ENCODE measurements around the gene APBA2.

APBA2 gene

DNA sequence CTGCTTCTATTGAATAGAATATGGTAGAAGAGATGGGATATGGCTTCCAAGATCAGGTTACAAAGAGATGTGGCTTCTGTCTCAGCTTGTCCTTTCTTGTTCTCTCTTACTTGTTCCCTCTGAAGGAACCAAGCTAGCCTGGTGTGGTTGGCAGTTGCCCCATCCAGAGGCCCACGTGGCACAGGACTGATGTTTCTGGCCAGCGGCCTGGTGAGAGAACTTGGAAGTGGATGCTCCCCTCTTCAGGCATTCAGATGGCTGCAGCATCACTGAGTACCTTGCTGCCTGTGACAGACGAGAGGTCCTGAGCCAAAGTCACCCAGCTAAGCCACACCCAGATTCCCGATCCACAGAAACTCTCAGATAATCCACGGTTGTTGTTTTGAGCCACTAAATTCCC lies 200.2 kb downstream of the APBA2 start:
- no peak for DNase-seq (ENCODE audit: low read depth in 2 of 2)

DNA sequence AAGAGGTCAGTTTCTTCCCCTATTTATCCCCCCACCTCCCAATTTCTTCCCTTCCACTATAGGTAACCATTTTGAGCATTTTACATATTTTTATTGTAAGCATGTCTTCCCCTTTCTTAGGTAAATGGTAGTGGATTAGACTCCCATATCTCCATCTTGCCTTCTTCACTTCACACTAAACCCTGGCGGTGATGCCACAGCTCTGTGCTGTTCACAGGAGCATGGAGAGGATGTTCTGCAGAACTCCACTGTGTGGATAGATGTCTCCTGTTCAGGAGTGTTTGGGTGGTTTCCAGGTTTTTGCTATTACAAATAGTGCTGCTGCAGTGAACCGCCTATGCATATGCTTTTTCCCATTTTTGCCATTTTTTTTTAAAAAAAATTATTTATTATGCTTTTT lies 201.1 kb downstream of the APBA2 start:
- no peak for DNase-seq (ENCODE audit: low read depth in 2 of 2)

DNA sequence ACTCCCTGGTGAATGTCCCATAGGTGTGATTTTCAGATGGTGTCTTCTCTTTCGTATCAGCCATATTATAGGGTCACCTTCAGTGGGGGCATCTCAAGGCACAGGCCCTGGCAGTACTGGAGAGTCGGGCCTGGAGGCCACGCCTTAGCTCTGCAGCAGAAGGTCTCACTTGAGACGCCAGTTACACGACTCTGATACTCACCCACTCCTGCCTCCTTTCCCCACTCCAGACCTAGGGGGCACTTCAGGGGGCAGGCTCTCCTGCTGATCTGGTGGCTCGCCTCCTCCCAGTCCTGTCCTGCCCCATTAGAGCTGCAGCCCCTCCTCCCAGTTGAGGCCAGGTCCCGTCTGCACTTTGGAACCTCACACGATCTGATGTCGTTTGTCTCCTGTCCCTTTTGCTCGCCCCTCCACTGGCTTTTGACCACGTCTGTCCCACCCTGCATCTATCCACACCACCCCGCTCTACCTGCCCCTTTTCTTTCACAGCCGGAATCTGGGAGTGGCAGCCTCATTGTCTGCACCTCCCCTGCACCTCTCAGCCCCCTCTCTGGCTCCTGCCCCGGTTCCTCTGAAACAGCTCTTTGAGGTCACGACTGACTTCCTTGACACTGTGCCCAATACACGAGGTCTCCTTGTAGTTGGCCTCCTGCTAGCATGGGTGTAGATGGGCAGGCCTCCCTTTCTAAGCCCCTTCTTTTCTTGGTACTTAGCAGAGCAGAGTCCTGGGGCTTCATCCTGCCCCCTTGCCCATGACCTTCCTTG lies 201.9 kb downstream of the APBA2 start:
- no peak for DNase-seq (ENCODE audit: low read depth in 2 of 2)

GRCh38 chr15:29088666-29089065 lies 202.9 kb downstream of the APBA2 start:
- no peak for DNase-seq (ENCODE audit: low read depth in 2 of 2)

- peak in 1 of 2 donors; percentile 28 for DNase-seq (ENCODE audit: low read depth in 2 of 2)
Observed at GRCh38 chr15:29089731-29090616, 204.2 kb downstream of the APBA2 start.

DNA sequence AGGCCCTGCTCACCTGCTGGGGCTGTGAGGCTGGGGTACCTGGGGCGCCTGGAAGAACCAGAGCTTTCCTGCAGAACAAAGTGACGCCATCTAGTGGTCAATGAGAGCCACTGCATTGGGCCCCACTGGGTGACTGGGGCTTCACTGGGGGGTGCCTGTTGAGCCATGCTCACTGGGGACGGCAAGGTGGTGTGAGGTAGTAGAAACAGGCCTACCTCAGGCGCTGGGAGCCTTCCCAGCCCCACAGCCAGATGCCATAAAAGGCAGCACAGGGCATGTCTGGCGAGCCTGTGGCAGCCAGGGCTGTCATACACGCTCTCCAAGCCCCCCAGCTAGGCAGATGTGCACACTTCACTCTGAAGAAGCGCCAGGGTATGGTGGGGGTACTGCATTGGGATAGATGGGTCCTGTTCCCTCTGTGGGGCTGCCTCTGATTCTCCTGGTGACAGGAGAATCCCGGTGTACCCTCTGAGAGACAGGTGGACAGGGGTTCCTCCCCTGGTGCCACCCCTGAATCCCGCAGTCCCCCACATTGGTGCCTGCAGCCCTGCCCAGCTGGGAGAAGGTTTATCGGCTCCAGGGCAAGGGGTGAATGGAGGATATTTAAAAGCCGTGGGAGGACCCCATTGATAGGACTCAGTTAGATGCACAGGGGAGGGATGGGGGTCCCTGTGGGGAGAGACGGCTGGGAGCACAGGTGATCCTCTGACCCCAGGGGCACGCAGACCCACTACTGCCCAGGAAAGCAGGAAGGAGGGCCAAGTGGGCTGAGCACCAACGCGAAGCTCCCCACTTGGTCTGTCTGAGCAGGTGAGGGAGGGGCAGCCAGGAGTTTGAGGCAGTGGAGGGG lies 205.1 kb downstream of the APBA2 start:
- DNase-seq (ENCODE audit: low read depth in 2 of 2): peak; percentile 23 to 28

DNA sequence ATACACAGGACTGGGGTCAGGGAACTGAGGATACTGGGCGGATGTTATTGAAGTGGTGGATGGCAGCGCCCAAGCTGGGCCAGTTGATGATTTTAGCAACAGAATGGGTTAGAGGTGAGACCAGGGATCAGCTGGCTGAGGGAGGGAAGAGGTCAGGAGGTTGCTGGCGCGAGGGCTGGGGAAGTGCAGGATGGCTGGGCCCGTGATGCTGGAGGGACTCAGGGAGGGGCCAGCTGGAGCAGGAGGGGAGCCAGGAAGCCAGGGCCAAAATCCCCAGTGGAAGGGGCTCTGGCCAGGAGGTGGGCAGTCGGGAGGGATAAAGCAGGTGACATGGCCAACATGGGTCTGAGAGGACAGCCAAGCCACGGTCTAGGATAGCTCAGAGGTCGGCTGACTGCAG lies 205.9 kb downstream of the APBA2 start:
- DNase-seq (ENCODE audit: low read depth in 2 of 2): no peak

GRCh38 chr15:29092376-29093064 lies 206.7 kb downstream of the APBA2 start:
- no peak for DNase-seq (ENCODE audit: low read depth in 2 of 2)

GRCh38 chr15:29093065-29093435 lies 207.3 kb downstream of the APBA2 start:
- no peak for DNase-seq (ENCODE audit: low read depth in 2 of 2)

DNA sequence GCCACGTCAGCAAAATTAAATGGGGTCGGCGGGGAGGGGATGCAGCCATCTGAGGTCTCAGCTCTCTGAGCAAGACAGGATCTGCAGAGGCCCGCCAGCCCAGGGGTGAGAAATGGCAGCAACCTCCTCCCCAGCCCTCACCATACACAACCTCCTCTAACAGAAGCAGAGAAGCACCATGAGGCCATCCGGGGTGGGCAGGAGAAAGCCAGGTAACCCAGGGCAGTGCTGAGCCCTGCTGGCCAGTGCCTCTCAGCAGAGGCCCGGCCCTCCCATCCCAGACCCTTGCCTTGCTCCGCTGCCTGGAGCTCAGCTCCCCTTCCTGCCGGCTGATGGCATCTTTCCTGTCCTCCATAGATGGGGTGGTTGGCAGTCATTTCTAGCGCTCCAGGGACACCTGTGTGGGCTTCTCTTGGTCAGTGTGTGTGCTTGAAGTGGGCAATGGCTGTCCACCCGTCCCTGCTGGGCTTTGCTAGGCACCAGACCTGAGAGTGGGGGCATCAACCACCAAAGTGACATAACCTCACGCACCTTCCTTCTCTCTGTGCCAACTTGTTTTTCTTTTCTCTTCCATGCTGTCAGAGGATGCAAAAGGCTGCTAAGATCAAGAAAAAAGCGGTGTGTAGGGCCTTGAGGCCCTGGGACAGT lies 208.0 kb downstream of the APBA2 start:
- DNase-seq (ENCODE audit: low read depth in 2 of 2): no peak

DNA sequence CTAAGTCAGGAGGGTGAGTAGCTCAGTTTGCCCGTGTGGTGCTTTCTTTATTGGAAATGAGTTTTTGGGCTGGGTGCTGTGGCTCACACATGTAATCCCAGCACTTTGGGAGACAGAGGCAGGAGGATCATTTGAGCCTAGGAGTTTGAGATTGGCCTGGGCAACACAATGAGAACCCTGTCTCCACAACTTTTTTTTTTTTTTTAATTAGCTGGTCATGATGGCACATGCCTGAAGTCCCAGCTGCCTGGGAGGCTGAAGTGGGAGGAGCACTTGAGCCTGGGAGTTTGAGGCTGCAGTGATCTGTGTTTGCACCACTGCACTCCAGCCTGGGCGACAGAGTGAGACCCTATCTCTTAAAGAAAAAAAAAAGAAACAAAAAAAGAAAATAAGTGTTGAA lies 208.9 kb downstream of the APBA2 start:
- DNase-seq (ENCODE audit: low read depth in 2 of 2): no peak

- no peak for DNase-seq (ENCODE audit: low read depth in 2 of 2)
Observed at GRCh38 chr15:29095746-29096145, 210.0 kb downstream of the APBA2 start.

GRCh38 chr15:29097168-29097567 lies 211.4 kb downstream of the APBA2 start:
- no peak for DNase-seq (ENCODE audit: low read depth in 2 of 2)

DNA sequence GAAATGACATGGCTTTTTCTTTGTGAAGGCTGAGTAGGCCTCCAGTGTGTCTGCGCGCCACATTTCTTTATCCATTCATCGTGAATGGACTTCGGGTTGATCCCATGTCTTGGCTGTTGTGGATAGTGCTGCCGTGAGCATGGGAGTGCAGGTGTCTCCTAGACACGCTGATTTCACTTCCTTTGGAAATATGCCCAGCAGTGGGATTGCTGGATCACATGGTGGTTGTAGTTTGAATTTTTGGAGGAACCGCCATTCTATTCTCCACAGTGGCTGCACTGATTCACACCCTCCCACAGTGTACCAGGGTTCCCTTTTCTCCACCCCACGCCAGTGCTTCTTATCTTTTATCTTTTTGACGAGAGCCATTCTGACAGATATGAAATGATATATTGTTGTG lies 212.2 kb downstream of the APBA2 start:
- DNase-seq (ENCODE audit: low read depth in 2 of 2): no peak

- DNase-seq (ENCODE audit: low read depth in 2 of 2): no peak
Observed at GRCh38 chr15:29098652-29099051, 212.9 kb downstream of the APBA2 start.

DNA sequence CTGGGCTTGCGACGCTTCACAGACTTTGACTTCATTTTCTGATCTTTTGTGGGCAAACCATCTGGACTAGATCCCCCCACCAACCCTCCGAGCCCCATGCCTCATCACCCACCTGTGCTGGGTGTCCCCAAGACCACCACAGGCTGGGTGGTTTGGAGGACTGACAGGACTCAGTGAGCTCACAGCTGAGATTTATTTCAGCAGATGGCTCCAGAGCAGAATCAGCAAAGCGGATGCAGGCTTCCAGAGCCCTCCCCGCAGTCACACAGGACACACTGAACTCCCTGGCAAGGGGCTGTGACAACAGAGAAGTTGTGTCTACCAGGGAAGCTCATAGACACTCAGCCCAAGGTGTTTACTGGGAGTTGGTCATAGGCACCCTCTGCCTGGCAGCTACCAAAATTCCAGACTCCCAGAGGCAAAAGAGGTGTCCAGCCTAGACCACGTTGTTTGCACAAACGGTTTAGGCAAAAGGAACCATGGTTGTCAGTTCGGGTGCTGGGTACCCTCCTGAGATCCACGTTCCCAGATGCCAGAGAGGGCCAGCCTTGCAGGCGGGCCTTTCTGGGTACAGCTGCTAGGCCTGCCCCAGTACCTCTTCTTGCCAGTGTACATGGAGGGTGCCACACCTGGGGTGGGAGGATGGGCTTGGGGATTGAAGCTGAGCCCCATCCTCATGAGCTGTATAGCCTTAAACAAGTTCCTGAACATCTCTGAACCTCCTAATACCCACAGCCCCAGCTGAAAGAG lies 213.5 kb downstream of the APBA2 start:
- no peak for DNase-seq (ENCODE audit: low read depth in 2 of 2)

GRCh38 chr15:29100486-29101000 lies 214.8 kb downstream of the APBA2 start:
- DNase-seq (ENCODE audit: low read depth in 2 of 2): no peak

- no peak for DNase-seq (ENCODE audit: low read depth in 2 of 2)
Observed at GRCh38 chr15:29101491-29101890, 215.7 kb downstream of the APBA2 start.

DNA sequence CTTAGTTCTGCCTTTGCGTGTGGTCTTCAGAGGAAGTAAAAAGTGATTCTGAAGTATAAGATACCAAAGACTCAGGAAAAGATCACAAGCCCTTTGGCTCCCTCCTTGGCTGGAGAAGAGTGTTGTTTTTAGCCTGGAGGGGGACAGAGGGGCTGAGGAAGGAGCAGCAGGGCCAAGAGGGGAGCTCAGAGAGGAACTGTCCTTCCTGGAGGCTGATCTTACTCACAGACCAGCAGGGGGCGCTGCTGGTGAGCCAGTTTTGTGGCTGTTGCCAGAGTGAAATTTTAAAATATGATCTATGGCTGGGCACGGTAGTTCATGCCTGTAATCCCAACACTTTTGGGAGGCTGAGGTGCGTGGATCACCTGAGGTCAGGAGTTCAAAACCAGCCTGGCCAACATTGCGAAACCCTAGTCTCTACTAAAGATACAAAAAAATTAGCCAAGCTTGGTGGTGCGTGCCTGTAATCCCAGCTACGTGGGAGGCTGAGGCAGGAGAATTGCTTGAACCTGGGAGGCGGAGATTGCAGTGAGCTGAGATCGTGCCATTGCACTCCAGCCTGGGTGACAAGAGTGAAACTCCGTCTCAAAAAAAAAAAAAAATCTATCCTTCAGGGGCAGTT lies 216.5 kb downstream of the APBA2 start:
- peak; percentile 26 to 44 for DNase-seq (ENCODE audit: low read depth in 2 of 2)
